ENCODE data around the gene PLA2G12B. TPM values are rescaled to one million over a fixed set of nuclear protein-coding genes. Genes with fewer than 3 reads are reported as not detected.

PLA2G12B gene
- polyA plus RNA-seq, 2 of the 4 experiments (the other 2 are of a cell fraction): not detected

DNA sequence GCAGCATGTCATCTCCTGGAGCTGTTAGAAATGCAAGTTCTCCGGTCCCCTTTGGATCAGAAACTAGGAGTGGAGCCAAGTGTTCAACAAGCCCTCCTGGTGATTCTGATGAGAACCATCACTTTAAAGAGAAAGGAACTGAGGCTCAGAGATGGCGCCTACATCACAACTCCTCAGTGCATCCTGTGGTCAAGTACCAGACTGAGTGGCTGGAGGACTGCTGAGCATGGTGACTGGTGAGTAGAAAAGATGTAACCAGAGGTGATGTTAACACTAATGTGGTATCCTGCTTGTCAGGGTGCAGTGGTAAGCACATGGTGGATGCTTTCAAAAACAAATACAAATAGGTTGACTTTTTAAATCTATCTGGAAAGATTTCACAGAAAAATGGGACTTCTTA lies 64.5 kb downstream of the PLA2G12B start (continued):
- TF ChIP-seq, protein P1, sequence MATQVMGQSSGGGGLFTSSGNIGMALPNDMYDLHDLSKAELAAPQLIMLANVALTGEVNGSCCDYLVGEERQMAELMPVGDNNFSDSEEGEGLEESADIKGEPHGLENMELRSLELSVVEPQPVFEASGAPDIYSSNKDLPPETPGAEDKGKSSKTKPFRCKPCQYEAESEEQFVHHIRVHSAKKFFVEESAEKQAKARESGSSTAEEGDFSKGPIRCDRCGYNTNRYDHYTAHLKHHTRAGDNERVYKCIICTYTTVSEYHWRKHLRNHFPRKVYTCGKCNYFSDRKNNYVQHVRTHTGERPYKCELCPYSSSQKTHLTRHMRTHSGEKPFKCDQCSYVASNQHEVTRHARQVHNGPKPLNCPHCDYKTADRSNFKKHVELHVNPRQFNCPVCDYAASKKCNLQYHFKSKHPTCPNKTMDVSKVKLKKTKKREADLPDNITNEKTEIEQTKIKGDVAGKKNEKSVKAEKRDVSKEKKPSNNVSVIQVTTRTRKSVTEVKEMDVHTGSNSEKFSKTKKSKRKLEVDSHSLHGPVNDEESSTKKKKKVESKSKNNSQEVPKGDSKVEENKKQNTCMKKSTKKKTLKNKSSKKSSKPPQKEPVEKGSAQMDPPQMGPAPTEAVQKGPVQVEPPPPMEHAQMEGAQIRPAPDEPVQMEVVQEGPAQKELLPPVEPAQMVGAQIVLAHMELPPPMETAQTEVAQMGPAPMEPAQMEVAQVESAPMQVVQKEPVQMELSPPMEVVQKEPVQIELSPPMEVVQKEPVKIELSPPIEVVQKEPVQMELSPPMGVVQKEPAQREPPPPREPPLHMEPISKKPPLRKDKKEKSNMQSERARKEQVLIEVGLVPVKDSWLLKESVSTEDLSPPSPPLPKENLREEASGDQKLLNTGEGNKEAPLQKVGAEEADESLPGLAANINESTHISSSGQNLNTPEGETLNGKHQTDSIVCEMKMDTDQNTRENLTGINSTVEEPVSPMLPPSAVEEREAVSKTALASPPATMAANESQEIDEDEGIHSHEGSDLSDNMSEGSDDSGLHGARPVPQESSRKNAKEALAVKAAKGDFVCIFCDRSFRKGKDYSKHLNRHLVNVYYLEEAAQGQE (IDR thresholded peaks at IDR 0.05): no peak

DNA sequence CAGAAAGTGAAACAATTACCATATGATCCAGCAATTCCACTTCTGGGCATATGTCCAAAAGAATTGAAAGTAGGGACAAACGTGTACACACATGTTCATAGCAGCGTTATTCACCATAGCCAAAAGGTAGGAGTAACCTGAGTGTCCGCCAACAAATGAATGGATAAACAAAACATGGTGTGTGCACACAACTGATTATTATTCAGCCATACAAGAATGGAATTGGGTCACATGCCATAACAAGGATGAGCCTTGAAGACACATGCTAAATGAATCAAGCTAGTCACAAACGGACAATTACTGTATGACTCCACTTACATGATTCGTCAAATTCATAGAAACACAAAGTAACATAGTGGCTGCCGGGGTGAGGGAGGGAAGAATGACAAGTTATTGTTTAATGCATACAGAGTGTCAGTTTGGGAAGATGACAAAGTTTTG lies 65.2 kb downstream of the PLA2G12B start:
- no peak for ATAC-seq
- POLR2A ChIA-PET: no interaction called here
- CTCF ChIA-PET: interaction anchor here (1.0 kb wide), 1 partner anchor 18 kb away, joined by 4 read pairs; no protein-coding TSS in a partner anchor
- no peak overlapping the region for H3K4me3 ChIP-seq
- H3K27ac ChIP-seq: no peak overlapping the region
- TF ChIP-seq NFE2L2 (conservative IDR thresholded peaks at IDR 0.05; ENCODE audit: low read length) (no peak), POLR2AphosphoS2 (conservative IDR thresholded peaks at IDR 0.05; ENCODE audit: low read length) (0 out of 2 replicates have a peak, but pooled peaks have one; percentile 5)
- H3K4me2 ChIP-seq: no peak overlapping the region
- DNase-seq (ENCODE audit: low read depth in 1 of 2, low spot score in 1 of 2): peak in 1 of 2 experiments; percentile 6
- H3K9me3 ChIP-seq: no peaks in the 10 kb centered on the region
- 81% methylated on average over 6 of the region's 6 CpGs for WGBS (ENCODE audit: missing lambda C conversion rate)
- FAIRE-seq: no peak
- no peaks in the 10 kb centered on the region for H3K4me1 ChIP-seq

DNA sequence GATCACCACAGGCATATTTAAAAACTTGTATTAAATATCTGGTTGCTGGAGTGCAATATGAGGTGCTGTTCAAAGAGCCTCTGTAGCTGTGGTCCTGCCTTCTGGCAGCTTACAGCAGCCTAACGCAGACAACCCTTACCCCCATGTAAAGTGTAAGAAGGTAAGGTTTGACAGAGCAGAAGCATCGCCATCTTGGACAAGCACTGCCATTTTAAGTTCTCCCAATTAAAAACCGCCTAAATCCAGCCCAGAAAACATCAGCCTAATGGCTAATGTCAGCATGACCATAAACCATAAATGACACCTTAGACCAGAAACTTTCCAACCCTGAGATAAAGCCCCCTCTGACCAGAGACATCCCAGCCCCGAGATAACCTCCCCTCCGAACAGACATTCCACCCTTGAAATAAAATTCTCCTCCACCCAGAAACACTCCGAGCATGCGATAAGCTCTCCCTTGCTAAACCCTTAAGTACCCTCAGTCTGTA lies 66.4 kb downstream of the PLA2G12B start:
- no peak for ATAC-seq
- Histone ChIP-seq H3K4me3 (no peak overlapping the region), H3K4me1 (no peaks in the 10 kb centered on the region), H3K9me3 (no peaks in the 10 kb centered on the region), H3K27ac (no peak overlapping the region), H3K4me2 (no peak overlapping the region)
- WGBS (ENCODE audit: missing lambda C conversion rate): 96% methylated on average over 7 of the region's 7 CpGs
- ChIA-PET CTCF (interaction anchor here (0.6 to 1.1 kb wide), 3 partner anchors 9 to 26 kb away, joined by 3 read pairs; no protein-coding TSS in a partner anchor), POLR2A (no interaction called here)
- TF ChIP-seq GATA3 (IDR thresholded peaks at IDR 0.05; ENCODE audit: borderline replicate concordance) (no peak), EHMT2 (IDR thresholded peaks at IDR 0.05; ENCODE audit: low read depth) (no peak)
- FAIRE-seq: no peak
- DNase-seq (ENCODE audit: low read depth in 1 of 2, low spot score in 1 of 2): no peak

DNA sequence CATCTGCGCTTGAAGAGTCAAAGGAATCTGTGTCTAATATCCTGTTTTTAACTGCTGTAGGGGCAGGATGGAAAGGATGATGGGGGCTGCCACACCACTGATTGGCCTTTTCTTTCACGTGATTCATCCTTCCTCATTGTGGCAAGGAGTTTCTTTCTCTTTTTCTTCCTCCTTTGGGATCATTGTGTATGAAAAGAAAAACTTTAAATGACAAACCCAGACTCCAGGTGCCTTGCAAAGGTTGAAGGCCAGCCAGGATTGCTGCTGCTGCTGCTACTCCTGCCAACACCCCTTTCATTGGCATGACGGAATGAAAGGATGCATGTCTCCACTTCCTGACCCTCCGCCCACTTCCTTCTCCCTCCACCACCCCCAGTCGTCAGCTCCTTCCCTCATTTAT lies 67.6 kb downstream of the PLA2G12B start:
- 89% methylated on average over 5 of the region's 5 CpGs for WGBS (ENCODE audit: missing lambda C conversion rate)
- no peak for FAIRE-seq
- TF ChIP-seq HOXB5 (CRISPR knock-in tag; IDR thresholded peaks at IDR 0.05): no peak
- no peak for TF ChIP-seq TFCP2L1 (CRISPR knock-in tag; IDR thresholded peaks at IDR 0.05)
- no peak for TF ChIP-seq MAFK (IDR thresholded peaks at IDR 0.05; ENCODE audit: partially characterized antibody)
- TF ChIP-seq TP53 (CRISPR knock-in tag; IDR thresholded peaks at IDR 0.05): no peak
- TF ChIP-seq POLR2A (IDR thresholded peaks at IDR 0.05; ENCODE audit: low read length): no peak
- TF ChIP-seq POLR2AphosphoS2 (conservative IDR thresholded peaks at IDR 0.05; ENCODE audit: low read length): no peak
- TF ChIP-seq ZNF302 (CRISPR knock-in tag; IDR thresholded peaks at IDR 0.05): no peak
- no peak for TF ChIP-seq CBX8 (IDR thresholded peaks at IDR 0.05)
- TF ChIP-seq, protein P2, sequence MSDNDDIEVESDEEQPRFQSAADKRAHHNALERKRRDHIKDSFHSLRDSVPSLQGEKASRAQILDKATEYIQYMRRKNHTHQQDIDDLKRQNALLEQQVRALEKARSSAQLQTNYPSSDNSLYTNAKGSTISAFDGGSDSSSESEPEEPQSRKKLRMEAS (IDR thresholded peaks at IDR 0.05): no peak
- TF ChIP-seq FOSB (CRISPR knock-in tag; IDR thresholded peaks at IDR 0.05): no peak
- no peak for TF ChIP-seq RFX5 (IDR thresholded peaks at IDR 0.05)
- TF ChIP-seq, protein P3, sequence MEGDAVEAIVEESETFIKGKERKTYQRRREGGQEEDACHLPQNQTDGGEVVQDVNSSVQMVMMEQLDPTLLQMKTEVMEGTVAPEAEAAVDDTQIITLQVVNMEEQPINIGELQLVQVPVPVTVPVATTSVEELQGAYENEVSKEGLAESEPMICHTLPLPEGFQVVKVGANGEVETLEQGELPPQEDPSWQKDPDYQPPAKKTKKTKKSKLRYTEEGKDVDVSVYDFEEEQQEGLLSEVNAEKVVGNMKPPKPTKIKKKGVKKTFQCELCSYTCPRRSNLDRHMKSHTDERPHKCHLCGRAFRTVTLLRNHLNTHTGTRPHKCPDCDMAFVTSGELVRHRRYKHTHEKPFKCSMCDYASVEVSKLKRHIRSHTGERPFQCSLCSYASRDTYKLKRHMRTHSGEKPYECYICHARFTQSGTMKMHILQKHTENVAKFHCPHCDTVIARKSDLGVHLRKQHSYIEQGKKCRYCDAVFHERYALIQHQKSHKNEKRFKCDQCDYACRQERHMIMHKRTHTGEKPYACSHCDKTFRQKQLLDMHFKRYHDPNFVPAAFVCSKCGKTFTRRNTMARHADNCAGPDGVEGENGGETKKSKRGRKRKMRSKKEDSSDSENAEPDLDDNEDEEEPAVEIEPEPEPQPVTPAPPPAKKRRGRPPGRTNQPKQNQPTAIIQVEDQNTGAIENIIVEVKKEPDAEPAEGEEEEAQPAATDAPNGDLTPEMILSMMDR (IDR thresholded peaks at IDR 0.05): no peak
- TF ChIP-seq, protein P4, sequence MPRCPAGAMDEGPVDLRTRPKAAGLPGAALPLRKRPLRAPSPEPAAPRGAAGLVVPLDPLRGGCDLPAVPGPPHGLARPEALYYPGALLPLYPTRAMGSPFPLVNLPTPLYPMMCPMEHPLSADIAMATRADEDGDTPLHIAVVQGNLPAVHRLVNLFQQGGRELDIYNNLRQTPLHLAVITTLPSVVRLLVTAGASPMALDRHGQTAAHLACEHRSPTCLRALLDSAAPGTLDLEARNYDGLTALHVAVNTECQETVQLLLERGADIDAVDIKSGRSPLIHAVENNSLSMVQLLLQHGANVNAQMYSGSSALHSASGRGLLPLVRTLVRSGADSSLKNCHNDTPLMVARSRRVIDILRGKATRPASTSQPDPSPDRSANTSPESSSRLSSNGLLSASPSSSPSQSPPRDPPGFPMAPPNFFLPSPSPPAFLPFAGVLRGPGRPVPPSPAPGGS (IDR thresholded peaks at IDR 0.05): no peak
- TF ChIP-seq RCOR1 (IDR thresholded peaks at IDR 0.05; ENCODE audit: low read depth, low read length): no peak
- no peaks in the 10 kb centered on the region for H3K4me1 ChIP-seq
- no peaks in the 10 kb centered on the region for H3K9me3 ChIP-seq
- no peak for DNase-seq (ENCODE audit: low read depth in 1 of 2, low spot score in 1 of 2)
- CTCF ChIA-PET: interaction anchor here (0.7 kb wide), 1 partner anchor 54 kb away, joined by 3 read pairs; no protein-coding TSS in a partner anchor
- ATAC-seq: no peak
- no peak overlapping the region for H3K4me3 ChIP-seq
- H3K4me2 ChIP-seq: no peak overlapping the region
- POLR2A ChIA-PET: no interaction called here
- H3K27ac ChIP-seq: no peak overlapping the region

All from A549 (cell line).